HG03066 (cell line): ENCODE data around the gene CLK3.
"Not testable (repeated sequence)": the region's sequence is repeated elsewhere in the genome, so short reads cannot be mapped to it uniquely, and the experiment has no call there.

Experiments
- ATAC-seq: cut with Tn5 transposase; IDR thresholded peaks from one replicate; pipeline ENCODE4 v1.9.1; 2021; ENCODE audit warnings: low read depth; ENCODE audit not compliant: unreplicated experiment

Gene CLK3

DNA sequence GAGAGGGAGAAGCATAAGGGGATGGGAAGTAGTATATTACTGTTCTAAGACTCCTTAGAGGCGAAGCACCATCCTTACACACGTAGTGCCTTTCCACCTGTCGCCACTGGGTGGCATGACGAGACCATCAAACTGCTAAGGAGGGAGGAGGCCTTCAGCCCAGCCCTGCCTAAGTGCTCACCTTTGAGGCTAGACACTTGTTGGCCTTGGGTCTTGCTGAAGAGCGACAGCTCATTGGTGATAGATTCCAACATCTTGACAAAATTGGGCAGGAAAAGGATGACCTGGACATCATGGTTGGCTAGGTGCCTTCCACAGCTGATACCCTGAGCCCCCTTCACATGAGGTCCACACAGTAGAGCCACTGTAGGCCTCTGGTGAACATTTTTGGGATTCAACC is 19.6 kb downstream of the CLK3 start:
- ATAC-seq, result no peak

DNA sequence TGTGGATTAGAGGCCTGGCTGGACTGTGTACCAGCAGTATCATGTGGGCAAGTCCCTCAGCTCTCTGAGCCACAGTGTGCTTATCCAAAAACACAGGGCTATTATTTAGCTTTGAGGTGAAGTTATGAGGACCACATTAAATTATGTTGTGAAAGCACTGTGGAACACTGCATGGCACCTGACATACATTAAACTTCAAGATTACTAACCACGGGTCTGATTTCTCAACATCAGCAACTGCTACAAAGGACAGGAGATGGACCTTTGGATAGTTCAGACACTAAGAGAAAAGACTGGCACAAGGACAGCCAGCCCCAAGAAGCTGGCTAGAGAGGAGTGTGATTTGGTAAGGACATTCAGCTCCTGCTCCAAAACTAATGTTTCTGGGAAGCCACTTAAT is 21.3 kb downstream of the CLK3 start:
- no peak for ATAC-seq

DNA sequence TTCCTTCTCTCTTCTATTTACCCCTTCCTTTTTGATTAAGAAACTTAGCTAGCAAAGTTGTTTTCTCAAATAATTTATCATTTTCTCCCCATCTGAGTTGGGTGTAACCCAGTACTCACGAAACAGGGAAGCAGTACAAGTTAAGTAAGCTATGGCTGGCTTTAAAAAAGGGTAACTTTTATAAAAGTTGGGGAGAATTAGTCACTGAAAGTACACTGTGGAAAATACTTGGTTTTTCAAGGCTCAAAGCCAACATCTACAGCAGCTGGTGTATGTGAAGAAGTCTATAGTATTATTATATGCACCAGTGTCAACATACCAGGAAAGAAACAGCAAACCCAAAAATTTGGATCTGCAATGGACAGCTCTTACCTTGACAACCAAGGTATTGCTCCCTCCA is 25.5 kb downstream of the CLK3 start:
- no peak for ATAC-seq

DNA sequence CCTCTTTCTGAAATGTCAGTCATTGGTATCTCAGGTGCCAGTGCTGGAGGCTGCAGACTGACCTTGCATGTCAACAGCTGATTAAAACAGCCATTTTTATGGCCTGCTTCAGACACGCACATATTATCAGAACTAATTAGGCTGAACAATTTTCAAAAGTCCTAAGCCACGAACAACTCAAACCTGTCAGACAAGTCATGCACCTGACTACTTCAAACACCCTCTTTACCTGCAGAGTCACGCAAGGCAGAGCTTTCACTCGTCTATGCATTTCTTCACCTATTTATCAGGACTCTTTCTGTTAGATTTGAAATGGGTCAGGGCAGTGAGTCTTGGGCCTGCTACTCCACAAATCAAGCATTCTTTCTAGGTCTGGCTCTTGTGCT is 26.7 kb downstream of the CLK3 start:
- no peak for ATAC-seq

DNA sequence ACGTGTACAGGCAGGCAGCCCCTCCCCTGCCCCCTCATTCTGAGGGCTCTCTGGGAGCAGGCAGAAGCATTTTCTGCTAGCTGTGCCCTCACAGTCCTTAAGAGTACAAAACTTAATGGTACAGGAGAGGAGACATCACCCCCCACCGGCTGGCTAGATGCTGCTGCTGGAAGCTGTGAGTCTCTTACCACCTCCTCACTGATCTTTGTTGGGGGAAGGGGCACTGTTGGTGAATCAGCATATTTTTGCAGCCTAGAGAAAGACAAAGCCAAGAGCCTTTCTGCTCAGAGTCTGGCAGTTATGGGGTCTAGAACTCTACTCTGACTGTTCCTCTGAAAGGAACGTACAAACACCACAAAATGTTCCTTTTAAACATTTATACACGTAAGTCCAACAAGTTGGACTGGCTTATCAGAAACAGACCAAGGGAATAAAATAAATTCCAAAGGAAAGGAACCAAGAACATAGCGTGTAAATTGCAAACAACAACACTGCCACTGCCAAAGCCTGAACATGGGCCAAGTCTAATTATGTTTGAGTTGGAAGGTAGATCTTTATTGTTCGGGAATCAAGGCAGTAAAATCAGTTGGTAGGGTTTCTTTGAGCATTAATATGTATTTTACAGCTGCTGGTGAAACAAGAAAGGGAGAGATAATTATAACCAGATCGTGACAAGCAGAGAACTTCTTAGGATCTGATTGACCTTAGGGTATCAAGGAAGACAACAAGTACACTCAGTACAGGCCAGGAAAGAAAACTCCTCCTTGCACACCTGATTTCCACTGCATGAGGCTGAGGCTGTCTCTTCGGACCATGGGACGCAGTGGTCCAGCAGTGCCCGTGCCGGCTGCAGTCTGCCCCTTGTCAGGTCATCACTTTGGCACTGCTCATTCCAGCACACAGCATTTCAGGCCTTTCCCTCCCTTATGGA is 27.4 kb downstream of the CLK3 start:
- ATAC-seq, result no peak

DNA sequence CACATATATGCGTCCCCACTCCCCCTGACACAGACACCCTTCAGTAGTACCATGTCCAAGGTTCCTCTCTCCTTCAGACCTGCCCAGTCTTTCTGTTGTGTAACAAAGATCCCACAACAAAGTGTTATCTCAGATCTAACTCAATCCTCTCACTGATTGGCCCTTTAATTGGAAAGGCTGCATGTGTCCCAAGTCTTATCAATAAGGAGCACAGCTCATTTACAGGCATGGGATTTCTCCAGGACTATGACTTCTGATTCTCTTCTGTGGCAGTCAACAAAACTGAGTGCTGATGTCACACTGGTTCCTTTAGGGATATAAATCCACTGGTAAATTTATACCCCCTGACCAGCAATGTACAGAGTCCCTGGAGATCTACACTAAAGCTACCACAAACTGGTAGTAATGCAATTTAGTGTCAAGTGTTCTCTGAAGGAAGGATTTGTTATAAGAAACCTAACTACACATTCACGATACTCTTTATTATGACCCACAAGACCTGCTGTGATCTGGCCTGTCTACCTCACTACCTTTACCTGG is 28.1 kb downstream of the CLK3 start:
- ATAC-seq, result no peak

DNA sequence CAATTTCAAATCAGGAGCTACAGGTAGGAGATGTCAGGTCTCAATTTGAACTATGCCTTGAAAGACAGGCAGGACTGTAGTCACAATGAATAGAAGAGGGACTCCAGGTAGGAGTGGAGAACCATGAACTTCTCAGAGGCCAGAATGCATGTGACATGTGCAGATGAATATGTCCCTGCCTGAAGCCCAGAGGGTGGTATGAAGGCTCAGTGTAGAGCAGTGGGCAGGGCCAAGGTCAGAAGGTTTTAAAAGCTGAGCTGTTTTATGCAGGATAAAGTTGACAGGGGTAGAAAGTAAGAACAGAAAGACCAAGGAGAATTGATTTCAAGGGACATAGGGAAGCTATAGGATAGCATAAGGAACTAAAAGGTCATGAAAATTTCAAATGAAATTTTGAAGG is 30.8 kb downstream of the CLK3 start:
- ATAC-seq, result no peak

DNA sequence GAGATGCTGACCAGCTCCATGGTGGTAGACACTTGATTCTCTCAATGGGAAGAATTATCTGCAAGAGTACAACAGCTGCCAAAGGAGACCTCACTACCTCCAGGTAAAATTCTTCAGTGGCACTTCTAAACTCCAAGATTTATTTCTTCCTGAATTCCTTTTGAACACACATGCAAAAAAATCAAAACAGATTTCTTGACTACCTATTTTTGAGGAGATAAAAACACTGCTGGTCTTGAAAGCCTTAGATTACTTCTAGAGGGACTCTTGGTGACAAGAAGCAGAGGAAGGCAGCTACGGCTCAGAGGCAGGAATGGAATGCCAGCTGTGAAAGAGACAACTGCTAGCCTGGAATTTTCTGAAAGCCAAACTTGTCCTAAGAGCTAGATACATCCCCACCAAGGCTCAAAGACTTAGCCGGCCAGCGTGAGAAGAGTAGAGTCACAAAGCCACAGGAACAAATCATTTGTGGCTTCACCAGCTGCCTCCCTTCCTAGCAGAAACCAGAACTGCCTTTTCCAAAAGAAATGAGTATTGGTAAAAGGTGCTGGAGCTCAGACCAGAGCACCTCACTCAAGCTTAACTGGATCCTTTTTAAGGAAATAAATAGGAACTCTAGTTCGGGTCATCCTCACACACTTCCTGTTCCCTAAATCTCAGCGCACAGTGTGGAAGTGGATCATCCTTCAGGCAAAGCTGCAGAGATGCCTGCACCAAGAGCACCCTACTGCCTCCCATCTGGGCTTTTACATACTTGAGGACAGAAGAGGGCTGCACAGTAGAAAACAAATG is 32.6 kb downstream of the CLK3 start:
- ATAC-seq, result no peak

DNA sequence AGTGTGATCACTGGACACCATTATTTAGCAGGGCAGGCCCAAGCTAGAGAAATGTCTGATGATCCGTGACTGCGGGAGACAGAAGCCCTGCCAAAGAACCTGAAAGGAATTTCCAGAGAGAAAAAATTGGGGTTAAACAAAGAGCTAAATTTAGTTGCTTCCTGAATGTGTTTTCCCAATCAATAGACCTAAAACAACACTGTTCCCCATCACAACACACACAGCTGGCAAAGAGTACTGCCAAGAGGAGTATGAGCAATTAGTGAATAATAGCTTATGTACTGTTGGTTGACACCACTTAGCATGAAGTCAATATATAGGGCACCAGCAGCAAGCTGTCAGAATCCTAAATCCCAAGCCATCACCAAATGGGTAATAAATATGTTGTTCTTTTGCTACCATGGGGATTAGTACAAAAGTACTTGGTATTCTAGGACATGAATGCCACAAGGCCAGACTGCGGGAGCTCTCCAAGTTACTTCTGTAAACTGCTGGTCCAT is 35.7 kb downstream of the CLK3 start:
- no peak for ATAC-seq

DNA sequence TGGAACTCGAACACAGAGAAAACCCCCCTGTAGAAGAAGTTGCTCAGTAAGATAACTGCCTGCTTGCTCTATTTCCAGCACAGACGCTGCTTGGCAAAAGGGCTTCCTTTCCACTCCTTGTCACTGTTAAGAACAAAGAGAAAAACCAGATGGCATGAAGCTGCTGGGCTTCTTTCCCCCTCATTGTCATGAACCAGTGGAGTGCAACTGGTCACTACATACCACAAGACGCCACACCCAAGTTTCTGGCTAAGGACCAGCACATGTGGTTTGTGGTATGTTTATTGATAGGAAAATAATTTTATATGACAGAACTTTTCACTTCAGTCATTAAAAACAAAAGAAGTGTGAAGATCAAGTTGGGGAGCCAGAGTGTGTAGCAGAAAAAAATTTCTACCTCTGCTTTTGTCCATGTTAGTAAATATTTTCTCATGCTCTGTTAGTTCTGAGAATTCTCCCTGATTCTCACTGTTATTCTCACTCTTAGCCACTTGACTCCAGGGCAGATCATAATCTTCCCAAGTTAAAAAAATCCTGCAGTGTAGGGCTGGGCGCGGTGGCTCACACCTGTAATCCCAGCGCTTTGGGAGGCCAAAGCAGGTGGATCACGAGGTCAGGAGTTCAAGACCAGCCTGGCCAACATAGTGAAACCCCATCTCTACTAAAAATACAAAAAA is 37.9 kb downstream of the CLK3 start:
- ATAC-seq, result no peak

DNA sequence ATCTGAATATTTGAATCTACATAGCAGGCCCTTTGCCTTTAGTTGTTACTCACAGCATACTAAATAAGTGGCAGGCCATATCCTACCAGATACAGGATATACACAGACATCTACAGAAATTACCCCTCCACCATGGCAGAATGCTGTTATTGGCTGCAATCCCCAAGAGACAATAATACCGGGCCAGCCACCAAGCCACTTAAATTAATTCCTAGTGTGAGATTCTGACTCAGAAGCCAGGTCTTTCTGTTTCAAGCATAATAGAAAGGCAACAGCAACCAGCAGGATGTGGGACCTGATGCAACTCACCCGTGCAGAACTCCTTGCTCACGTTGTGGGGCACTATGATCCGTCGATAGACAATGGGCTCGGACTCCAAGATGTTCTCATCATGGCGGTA is 39.8 kb downstream of the CLK3 start:
- no peak for ATAC-seq

DNA sequence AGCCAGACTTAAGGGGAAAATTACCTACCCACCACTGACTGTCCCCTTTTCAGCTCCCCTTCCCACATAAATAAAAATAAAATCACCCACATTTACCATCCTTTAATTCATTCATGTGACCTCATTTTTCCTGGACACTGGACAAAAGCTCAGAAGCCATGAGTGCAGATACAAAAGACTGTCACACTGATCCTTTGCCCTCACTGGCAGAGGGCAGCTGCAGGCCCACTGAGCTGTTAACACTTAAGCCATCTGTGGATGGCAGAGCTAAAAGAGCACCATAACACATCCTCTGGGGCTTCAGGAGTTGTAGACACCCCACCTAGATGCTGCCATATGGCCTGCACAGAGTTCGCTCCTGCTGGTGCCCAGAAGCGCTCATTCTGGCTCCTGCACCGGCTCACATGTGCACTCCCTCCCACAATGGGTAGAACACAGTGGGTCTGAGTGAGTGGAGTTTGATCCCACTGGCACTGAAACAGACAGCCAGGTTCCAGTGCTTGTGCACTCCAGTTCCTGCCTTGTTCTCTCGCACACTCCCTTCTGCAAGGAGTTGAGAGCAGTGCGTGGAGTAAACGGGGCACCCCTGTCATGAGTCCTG is 41.4 kb downstream of the CLK3 start:
- no peak for ATAC-seq

DNA sequence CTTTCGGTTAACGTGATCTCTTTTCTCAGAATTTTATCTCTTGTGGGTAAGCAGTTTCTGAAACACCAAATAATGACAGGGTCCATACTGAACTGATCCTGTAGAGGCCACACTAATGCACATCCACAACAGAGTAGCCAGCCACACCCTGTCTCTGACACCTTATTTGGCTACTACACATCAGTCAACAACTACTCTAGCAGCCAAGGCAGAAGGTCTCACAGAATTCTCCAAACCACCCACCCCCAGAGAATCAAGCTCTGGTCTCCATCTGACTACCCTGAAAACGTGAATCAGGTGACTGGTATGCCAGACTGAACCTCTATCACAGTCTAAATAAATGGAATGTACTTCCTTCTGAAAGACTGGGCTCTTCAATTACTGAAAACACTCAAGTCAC is 42.2 kb downstream of the CLK3 start:
- ATAC-seq, result no peak

DNA sequence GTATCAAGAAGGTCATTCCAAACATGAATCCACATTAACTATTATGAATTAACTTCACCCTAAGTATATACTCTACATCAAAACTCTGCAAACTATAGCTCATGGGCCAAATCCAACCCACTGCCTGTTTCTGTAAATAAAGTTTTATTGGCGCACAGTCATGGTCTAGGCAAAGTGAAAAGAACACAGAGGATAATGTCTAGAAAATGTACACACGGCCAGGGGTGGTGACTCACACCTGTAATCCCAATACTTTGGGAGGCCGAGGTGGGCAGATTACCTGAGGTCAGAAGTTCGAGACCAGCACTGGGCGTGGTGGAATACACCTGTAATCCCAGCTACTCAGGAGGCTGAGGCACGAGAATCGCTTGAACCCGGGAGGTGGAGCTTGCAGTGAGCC is 45.6 kb downstream of the CLK3 start:
- not testable (repeated sequence) for ATAC-seq

DNA sequence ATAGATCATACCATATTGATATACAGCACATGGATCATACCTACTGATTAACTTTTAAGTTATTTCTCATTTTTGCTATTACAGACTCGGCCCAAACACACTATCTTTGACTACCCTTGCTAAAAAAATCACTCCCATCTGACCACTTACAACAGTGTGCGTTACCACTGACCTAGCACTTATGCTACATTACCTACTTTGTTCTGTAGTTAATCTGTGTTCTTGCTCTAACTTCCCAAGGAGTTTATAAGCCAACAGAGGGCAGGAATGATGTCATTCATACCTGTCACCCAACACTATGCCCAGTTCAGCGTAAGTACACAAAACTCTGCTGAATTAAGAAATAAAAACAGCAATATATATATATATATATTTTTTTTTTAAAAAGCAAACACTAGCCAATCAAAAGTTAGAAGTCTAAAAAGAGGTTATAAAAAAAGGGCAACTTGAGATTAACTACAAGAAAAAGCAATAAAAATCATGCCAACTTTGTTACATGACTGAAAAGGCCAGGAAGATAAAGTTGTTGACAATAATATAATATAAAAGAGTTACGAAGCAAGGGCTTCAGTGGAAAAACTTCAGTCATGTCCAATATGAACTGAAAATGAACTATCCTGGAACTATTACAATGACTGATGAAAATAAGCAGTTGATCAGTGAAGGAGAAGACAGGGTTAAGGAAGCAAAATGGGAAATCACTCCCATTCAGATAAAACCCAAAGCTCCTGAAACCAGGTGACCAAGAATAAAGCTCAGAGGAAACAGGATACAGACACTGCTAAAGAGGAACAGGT is 46.6 kb downstream of the CLK3 start:
- no peak for ATAC-seq

DNA sequence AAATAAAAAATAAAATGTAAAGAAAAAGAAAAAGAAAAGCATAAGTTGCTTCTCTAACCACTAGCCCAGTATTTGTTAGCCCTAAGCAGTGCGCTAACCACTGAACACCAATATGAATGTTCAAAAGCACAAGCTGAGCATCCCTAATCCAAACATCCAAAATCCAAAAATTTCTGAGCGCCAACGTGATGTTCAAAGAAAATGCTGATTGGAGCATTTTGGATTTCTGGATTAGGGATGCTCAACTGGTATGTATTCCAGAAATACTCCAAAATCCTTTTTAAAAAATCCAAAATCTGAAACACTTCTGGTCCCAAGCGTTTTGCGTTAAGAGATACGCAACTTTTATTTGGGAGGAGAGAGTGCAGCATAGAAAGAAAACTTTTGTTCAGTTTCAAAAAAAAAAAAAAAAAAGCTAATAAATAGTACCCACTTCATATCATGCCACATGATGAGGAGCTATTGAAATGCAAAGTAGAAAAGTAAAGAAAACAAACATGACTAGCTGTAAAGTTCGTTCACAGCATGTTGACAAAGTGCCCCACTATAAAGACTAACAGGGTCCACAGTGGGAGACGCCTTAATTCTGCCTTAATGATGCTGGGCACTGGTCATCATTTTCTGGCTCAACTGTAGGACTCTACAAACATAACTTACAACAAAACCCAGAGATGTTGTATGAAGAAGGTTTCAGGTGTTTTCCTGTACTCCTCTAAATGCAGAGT is 47.8 kb downstream of the CLK3 start:
- ATAC-seq, result no peak

DNA sequence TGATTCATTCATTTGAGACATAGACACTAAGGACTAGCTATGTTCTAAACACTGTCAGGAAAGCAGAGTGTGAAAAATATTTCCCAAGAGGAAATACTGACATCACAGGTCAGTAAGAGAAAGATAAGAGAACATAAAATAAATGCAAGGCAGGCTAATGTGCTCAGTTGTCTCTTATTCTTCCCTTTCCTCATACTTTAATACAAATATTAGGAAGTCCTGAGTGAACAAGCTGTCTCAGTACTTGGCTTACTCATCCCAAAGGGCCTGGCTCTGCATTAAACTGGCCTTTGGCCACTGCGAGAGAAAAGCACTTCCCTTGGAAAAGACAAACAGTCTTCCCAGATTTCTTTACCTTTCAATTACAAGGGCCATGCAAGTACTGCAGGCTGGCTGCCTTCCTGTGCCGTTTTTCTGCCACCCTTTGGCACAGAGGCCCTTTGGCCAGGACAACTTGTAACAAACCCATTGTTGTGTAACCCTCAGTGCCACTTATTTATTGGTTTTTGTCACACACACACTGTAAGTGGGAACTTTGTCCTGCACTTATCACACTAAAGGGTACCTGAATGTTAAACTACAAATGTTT is 48.5 kb downstream of the CLK3 start:
- no peak for ATAC-seq

DNA sequence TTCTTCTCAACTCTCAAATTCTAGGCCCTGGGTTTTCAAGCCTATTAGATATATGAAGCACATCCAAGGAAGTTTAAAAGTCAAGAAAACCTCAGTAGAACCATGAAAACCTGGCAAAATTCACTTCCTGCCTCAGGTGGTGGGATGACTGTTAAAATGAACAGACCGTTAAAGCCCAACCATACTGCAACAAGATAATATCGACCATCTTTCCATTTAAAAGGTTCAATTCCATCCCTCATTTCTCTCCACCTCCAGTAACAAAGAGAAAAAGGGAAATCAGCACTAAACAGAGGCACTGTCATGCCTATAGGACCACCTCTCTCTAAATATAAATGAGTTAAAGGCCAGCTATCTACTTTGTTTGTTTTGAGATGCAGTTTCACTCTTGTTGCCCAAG is 49.0 kb downstream of the CLK3 start:
- ATAC-seq, result no peak

DNA sequence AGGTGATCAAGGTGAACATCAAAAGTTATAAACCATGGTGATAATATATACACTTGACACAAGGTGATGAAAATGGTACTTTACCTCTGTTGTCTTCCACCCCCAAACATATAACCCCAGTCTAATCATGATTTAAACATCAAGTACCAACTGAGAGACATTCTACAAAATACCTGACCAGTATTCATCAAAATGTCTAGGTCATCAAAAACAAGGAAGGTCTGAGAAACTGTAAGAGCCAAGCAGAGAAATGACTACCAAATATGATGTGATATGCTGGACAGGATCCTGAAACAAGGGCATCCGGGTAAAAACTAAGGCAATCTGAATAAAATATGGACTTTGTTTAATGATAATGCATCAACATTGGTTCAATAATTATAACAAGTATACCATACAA is 52.3 kb downstream of the CLK3 start:
- no peak for ATAC-seq
